NCI-H1048 (cell line): ENCODE measurements around the gene POFUT2.

Source experiments
- DNase-seq: peaks from one replicate; lab custom pipeline; 2025; lab: John Stamatoyannopoulos, UW

POFUT2 gene

GRCh38 chr21:45297329-45297728, 9.6 kb upstream of the POFUT2 start:
- DNase-seq: no peak

DNA sequence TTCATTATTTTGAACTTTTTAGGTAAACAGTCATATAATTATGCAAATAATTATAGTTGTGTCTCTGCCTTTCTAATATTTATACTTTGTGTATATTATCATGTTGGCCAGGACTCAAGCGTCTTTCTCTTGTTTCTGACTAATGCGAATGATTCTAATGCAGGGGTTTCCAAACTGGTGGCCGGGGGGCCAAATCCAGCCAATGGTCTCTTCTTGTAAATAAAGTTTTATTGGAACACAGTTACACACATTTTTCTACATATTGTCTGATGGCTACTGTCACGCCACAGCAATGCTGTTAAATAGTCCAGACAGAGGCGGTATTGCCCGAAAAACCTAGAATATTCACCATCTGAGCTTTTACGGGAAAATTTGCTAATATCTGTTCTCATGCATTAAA, 8.9 kb upstream of the POFUT2 start:
- no peak for DNase-seq

DNA sequence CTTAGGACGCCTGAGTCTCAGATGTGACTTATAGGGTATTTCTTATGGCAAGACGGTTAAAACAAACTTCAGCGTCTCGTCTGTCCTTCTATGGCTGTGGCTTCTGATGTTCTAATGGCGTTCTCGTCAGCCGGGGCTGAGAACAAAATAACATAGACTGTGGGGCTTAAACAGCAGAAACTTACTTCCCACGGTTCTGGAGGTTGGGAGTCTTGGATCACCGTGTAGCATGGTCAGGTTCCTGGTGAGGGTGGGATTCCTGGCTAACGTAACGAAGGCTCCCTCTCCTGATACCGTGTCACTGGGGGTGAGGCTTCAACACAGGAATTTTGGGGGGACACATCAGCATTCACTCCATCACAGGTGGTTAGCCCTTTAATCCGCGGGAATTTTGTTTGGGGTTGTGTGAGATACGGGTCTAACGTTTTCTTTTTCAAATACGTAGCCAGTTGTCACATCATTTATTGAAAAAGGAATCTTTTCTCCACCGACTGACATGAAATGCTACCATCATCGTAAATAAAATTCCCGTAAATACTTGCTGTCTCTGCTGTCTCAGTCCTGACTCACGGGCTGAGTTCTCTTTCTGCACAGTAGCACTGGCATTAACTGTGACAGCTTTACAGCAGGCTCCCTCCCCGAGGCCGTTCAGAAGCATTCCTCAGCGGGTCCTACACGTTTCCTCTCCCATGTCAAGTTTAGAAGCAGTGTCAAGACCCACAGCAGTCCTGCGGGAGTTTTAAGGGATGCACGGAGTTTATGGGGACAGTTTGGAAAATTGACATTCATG, 8.1 kb upstream of the POFUT2 start:
- DNase-seq: no peak

DNA sequence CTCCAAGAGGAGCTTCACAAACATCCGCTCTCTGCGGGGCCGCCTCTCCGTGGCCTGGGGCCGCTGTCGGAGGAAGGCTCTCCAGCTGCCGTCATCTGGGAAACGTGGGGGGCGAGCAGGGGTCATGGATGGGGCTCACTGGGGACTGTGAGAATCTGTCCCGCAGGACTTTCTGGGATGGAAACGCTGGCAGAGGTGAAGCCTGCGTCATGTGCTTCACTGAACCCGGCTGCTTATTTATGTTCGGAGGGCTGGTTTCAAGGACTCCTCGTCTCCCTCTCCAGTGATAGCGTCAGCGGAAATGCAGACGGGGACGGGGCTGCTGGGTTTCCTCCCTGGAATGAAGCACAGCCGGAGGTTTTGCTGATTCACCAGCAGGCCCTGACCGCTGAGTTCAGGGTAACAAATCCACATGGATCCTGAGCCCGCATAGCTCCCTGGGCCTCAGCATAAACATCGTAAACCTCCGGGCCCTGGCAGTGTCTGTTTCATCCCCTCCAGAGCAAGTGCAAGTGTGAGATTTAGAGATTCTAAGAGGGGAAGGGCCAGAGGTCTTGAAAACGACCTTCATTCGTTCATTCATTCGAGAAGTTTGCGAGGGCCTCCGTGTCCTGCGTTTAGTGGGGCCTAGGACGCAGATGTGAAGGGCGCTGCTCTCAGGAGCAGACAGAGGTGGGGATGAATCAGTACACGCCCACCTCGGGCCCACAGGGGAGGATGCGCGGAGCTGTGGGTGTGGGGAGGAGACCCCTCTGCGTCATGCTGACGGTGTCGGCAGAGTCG, 7.0 kb upstream of the POFUT2 start:
- DNase-seq: no peak

DNA sequence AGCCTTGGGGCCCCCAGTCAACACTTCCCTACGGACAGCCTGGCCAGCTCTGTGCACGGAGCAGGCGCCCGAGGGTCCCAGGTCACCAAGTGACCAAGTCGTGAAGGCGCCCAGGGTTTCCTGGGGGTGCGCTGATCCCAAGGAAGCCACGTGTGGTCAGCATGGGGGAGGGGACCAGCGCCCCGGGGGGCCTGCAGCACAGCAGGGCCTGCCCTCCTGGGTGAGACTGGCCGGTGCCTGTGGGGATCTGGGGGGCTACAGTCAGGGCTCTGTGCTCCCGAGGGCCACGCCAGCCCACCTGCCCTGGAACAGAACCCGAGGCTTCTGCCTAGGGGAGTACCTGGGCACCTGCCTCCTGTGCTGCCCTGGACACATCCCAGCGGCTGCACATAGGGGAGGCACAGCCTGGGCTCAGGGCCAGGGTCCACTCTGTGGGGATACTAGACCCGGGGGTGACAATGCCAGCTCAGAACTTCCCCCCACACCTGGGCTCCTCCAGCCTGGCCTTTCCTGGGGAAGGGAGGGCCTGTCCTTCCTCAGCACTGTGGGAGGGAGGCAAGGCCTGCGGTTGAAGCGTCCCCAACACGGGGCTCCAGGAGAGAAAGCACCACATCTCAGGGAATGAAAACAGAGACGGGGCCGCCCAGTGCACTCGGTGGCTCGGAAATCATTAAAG, 6.2 kb upstream of the POFUT2 start:
- DNase-seq: no peak

GRCh38 chr21:45293220-45293725, 5.6 kb upstream of the POFUT2 start:
- no peak for DNase-seq

DNA sequence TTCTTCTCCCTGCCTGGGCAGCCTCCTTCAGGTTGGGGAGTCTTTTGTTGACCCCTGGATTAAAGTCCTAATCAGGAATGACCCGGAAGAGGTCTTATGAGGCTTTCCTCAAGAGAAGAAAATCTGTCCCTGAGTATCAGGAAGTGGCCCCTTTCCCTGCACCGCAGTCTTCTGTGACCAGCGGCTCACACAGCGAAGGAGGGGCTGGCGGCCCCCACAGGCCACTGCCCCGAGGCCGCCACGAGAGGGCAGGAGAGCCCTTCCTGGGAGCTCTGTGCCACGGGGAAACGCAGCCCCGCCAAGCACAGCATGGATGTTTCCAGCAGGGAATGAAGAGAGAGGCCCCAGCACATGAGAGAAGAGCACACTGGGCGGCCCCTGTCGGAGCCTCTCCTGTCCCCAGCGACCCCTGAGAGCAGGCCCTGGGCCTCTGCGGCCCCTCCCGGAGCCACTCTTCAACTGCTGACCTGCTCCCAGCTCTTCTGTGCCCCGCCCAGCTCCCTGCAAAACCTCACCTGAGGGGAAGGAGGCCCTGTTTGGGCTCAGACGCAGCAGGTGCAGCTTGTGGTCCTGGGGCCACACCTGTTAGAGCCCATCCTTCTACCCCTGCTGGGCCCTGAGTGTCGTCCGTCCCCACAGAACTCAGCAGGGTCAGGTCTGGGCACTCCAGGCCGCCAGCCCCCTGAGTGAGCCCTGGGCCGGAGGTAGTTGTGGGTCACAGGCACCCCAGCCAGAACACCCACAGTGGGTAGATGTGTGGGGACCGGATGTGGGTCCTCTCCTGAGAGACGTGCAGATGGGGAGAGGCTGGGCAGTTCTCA, 4.9 kb upstream of the POFUT2 start:
- DNase-seq: no peak

DNA sequence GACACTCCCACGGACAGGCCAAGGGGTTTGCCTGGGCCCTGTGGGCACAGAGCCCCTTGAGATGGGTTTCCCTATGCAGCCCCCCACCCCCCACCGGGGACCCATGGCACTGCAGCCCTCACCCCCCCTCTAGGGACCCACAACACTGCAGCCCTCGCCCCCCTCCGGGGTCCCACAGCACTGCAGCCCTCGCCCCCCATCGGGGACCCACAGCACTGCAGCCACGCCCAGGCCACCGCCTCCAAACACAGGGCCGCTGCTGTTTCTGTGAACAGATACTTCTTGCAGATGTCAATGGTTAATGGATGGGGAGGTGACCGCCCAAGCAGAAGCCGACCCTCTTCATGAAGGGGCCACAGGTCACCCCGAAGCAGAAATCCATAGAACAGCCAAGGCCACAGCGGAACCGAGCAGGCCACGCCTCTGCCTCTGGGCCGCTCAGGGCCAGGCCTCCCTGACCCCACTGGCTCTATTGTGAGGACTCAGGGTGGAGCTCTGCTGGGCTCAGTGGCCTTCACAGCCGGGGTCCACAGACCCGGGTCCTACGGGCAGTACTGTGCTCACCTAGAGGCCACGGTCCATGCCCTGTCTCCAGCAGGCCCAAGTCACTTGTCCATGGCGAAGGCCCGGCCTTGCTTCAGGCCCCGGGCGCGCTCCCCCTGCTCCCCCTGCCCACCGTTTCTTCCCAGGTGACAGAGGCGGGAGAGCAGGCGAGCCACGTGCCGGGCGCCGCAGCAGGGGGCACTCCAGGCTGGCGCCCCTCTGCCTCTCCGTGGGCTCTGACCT, 4.1 kb upstream of the POFUT2 start:
- DNase-seq: no peak

GRCh38 chr21:45290948-45291612, 3.4 kb upstream of the POFUT2 start:
- no peak for DNase-seq

- DNase-seq: no peak
Observed at GRCh38 chr21:45289655-45290515, 2.2 kb upstream of the POFUT2 start.

DNA sequence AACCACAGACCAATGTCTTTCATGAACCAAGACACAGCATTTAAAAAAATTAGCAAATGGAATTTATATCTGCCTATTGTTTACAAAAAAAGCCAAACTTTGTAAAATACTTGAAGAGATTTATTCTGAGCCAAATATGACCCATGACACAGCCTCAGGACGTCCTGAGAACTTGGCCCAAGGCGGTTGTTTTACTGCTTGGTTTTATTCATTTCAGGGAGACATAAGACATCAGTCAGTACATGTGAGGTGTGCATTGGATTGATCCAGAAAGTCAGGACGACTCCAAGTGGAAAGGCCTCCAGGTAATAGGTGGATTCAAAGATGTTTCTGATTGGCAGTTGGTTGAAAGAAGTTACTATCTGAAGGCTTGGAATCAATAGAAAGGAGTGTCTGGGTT, 1.4 kb upstream of the POFUT2 start:
- DNase-seq: no peak

- no peak for DNase-seq
Observed at GRCh38 chr21:45288441-45288841, 746 bp upstream of the POFUT2 start.

DNA sequence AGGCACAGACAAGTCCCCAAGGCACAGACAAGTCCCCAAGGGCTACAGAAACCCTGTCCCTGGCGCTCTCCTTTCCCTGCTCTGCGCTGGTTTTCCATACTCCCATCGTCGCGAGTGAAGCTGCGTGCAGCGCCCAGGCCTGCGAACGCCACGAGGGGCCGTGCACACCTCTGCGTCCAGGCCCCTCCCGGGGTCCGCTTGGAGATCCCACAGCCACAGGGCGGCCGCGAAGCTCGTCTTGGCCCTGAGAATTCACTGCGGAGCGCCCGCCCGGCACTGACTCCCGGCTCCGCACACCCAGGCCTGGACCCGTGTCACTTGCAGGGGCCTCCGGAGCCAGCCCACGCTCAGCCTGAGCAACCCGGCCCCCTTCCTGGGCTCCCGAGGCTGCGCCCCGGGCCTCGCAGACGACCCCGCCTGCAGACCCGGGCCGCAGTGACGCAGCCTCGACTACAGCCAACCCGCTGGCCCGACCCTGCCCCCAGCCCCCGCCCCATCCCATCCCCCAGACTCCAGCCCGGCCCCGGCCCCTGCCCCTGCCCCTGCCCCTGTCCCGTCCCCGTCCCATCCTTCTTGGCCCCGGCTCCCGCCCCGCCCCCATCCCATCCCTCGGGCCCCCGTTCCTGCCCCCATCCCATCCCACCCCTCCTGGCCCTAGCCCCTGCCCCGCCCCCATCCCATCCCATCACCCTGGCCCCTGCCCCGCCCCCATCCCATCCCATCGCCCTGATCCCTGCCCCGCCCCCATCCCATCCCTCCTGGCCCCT, 841 bp downstream of the POFUT2 start:
- DNase-seq: no peak

DNA sequence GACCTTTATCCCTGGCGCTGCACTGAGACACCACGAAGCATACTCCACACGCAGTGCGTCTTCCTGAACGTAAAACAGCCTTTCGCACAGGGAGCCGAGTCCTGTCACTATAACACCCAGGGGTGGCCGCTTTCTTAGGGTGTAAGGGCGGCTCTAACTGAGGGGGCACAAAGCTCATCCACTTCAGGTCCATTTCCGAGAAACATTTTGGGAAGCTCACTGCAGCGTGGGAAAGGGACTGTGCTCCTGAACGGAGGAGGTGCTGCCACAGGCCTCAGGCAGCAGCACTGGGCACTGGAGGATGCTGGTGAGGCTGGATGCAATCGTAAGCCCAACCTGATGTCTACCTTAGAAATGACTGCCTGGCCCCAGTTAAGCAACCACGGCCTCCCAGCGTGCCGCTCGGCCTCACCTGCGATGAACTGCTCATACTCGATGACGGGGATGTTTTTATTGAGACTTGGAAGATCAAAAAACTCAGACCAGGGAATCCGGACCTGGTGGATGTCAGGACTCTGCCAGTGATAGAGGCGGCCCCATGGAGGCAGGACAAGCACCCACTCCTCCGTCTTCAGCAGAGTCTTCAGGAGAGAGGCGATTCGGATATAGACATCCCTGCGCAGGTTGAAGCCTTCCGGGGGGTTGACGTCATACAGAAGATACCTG, 2.3 kb downstream of the POFUT2 start:
- no peak for DNase-seq

GRCh38 chr21:45284456-45284741, 3.3 kb downstream of the POFUT2 start:
- DNase-seq: no peak

DNA sequence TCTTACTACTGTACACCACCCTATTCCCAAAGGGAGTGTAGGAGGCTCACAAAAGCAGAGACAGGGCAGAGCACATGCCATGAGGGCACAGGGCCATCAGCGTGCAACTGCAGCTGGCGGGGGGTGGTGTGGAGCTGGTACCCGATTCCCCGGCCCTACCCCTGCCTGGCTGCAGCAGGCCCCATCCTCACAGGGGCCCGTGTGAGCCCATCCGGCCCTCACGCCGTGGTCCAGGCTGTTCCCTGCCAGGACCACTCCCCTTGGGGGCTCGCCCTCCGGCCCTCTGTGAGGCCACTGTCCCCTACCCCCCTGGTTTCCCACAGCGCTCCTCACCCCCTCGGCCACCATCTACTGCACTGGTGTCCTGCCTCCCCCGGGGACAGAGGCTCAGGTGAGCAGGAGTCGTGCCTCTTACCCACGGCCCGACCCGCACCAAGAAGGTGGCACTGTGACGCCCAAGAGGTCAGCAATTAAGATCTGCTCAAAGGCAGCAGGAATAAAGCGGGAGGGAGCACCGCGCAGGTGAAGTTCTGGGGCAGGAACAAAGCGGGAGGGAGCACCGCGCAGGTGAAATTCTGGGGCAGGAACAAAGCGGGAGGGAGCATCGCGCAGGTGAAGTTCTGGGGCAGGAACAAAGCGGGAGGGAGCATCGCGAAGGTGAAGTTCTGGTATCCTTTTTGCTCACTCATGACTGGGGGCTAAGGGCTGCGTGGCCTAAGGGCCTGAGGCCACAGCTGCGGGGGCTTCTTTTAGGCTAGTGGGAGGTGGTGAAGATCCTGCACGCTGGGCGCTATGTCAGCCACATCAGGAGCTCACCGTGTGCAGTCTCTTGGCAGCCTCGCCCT, 3.9 kb downstream of the POFUT2 start:
- DNase-seq: no peak

- DNase-seq: no peak
Observed at GRCh38 chr21:45283035-45283610, 4.6 kb downstream of the POFUT2 start.
